ENCODE data around the gene NOVA1. TPM values are rescaled to one million over a fixed set of nuclear protein-coding genes. Genes with fewer than 3 reads are reported as not detected.

The NOVA1 gene
- total and polyA plus RNA-seq, 2 donors (not counting 3 experiments of a cell fraction or from before 2014, with no cell fraction given), result 2.7 to 3.3 TPM

DNA sequence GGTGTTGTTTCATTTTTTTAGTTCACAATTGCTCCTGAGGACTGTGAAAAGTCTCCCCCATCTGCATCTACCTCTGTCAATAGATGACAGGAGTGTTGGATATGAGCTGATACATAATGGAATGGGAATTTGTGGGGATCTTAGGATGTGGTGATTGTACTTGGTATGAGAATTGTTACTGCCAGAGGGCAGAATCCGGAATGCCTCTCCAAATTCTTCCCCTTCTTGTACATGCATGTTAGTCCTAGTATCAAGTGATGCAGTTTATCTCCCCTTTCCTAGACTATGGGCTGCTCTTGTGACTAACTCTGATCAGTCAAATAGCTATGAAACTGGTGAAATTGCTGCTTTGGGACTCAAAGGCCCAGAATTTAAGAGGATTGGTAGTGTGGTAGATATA lies 24.8 kb upstream of the NOVA1 start:
- ChIA-PET CTCF (no interaction called here), POLR2A (no interaction called here)
- no TSS peak for BruUV-seq (replicated peaks)
- Histone ChIP-seq H3K36me3 (ENCODE audit: control insufficient read depth in 2 of 2, extremely low read depth in 1 of 2, insufficient read depth in 2 of 2, low read length in 2 of 2) (no peaks in the 10 kb centered on the region), H3K9ac (replicated peaks; ENCODE audit: extremely low read depth, insufficient read depth, low read length) (no peak overlapping the region), H3K4me3 (replicated peaks in 1 of 3; ENCODE audit: insufficient read depth in 1 of 3, low read depth in 1 of 3, low read length in 3 of 3) (no peak overlapping the region), H3K27ac (ENCODE audit: insufficient read depth, low read depth, low read length) (no peak overlapping the region), H3K4me1 (ENCODE audit: control insufficient read depth, extremely low read depth, insufficient read depth, low read length) (no peaks in the 10 kb centered on the region), H4K20me1 (replicated peaks; ENCODE audit: control insufficient read depth, extremely low read depth, insufficient read depth, low read length) (no peaks in the 10 kb centered on the region), H3K4me2 (ENCODE audit: insufficient read depth, low read length) (no peak overlapping the region), H3K9me3 (replicated peaks; ENCODE audit: control insufficient read depth, insufficient read depth, low read length) (no peaks in the 10 kb centered on the region), H3K79me2 (ENCODE audit: control insufficient read depth, insufficient read depth, low read length) (no peaks in the 10 kb centered on the region), H2AFZ (ENCODE audit: low read depth, low read length) (no peak overlapping the region), H3K27me3 (ENCODE audit: control insufficient read depth in 2 of 2, insufficient read depth in 2 of 2, low read length in 2 of 2) (no peaks in the 10 kb centered on the region), H3K9me1 (replicated peaks; ENCODE audit: control insufficient read depth, extremely low read depth, insufficient read depth, low read length) (no peaks in the 10 kb centered on the region)
- intact Hi-C loops (cut with micrococcal nuclease), result no loop called here
- TF ChIP-seq, protein P1, sequence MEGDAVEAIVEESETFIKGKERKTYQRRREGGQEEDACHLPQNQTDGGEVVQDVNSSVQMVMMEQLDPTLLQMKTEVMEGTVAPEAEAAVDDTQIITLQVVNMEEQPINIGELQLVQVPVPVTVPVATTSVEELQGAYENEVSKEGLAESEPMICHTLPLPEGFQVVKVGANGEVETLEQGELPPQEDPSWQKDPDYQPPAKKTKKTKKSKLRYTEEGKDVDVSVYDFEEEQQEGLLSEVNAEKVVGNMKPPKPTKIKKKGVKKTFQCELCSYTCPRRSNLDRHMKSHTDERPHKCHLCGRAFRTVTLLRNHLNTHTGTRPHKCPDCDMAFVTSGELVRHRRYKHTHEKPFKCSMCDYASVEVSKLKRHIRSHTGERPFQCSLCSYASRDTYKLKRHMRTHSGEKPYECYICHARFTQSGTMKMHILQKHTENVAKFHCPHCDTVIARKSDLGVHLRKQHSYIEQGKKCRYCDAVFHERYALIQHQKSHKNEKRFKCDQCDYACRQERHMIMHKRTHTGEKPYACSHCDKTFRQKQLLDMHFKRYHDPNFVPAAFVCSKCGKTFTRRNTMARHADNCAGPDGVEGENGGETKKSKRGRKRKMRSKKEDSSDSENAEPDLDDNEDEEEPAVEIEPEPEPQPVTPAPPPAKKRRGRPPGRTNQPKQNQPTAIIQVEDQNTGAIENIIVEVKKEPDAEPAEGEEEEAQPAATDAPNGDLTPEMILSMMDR (IDR thresholded peaks at IDR 0.05; ENCODE audit: extremely low read depth in 1 of 2, insufficient read depth in 1 of 2, low read depth in 1 of 2, low read length in 2 of 2), result no peak
- TF ChIP-seq GATA2 (IDR thresholded peaks at IDR 0.05; ENCODE audit: insufficient read depth, insufficient read length, low read depth, low read length) (no peak), JUN (IDR thresholded peaks at IDR 0.05; ENCODE audit: borderline replicate concordance, insufficient read depth, insufficient read length, low read depth) (no peak), EZH2 (IDR thresholded peaks at IDR 0.05; ENCODE audit: borderline replicate concordance, low read depth, low read length, severe bottlenecking) (no peak), MYC (IDR thresholded peaks at IDR 0.05; ENCODE audit: low read depth, low read length) (no peak), FOS (IDR thresholded peaks at IDR 0.05; ENCODE audit: borderline replicate concordance, insufficient read depth, low read length) (no peak), POLR2AphosphoS5 (IDR thresholded peaks at IDR 0.05; ENCODE audit: insufficient read depth, low read depth, low read length) (no peak), POLR2A (IDR thresholded peaks at IDR 0.05; ENCODE audit: low read depth, low read length) (no peak)
- TF ChIP-seq, protein P2, sequence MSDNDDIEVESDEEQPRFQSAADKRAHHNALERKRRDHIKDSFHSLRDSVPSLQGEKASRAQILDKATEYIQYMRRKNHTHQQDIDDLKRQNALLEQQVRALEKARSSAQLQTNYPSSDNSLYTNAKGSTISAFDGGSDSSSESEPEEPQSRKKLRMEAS (IDR thresholded peaks at IDR 0.05; ENCODE audit: insufficient read depth, insufficient read length), result no peak
- FAIRE-seq, result no peak
- DNase-seq (ENCODE audit: low read depth, low spot score), result no peak
- dilution Hi-C loops (cut with MboI; ENCODE audit: extremely low pct_ligation_motif_present, low sequenced_read_pairs), result no loop called here

All from endothelial cell of umbilical vein (primary cell).